HFF-Myc (cell line): ENCODE measurements around the gene ZNF532.

ENCODE experiments used
- DNase-seq: peaks from one replicate; pipeline ENCODE4 v3.0.0-alpha.2; 2011; ENCODE audit warnings: low read depth; ENCODE audit errors: extremely low read depth
- H3K4me3 ChIP-seq: replicated peaks from 2 replicates; pipeline ENCODE4 v1.5.1; 2011; ENCODE audit warnings: low read depth, mild to moderate bottlenecking, control low read depth, low read length
- TF ChIP-seq, protein P1 (sequence below): IDR thresholded peaks from 2 replicates; pipeline ENCODE4 v1.5.1; 2012; ENCODE audit warnings: mild to moderate bottlenecking, low read depth, low read length, control low read depth; ENCODE audit errors: missing control alignments

Gene ZNF532

GRCh38 chr18:58922995-58923394, 58.3 kb downstream of the ZNF532 start:
- TF ChIP-seq, protein P1, sequence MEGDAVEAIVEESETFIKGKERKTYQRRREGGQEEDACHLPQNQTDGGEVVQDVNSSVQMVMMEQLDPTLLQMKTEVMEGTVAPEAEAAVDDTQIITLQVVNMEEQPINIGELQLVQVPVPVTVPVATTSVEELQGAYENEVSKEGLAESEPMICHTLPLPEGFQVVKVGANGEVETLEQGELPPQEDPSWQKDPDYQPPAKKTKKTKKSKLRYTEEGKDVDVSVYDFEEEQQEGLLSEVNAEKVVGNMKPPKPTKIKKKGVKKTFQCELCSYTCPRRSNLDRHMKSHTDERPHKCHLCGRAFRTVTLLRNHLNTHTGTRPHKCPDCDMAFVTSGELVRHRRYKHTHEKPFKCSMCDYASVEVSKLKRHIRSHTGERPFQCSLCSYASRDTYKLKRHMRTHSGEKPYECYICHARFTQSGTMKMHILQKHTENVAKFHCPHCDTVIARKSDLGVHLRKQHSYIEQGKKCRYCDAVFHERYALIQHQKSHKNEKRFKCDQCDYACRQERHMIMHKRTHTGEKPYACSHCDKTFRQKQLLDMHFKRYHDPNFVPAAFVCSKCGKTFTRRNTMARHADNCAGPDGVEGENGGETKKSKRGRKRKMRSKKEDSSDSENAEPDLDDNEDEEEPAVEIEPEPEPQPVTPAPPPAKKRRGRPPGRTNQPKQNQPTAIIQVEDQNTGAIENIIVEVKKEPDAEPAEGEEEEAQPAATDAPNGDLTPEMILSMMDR, result no peak
- no peak overlapping the region for H3K4me3 ChIP-seq
- DNase-seq, result no peak

- DNase-seq, result no peak
These were observed 59.8 kb downstream of the ZNF532 start for GRCh38 chr18:58924473-58924872.

DNA sequence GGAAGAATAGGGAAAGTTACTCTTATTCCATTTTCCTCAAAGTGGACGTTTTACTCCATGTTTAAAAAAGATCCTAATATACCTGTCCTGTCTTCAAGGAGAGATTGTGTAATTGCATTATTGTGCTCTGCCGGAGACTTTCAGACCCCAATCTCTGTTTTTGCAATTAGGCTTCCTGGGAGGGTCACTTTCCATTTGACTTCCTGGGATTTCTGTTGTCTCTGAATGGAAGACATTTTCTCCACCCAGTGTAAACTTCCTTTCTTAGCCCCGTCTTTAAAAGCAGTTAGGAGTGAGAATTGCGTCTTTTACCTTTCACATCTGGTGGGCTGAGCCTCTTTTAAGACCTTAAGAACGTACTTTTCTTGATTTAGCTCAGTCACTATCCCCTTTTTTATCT, 63.0 kb downstream of the ZNF532 start:
- TF ChIP-seq, protein P1, result no peak
- H3K4me3 ChIP-seq, result no peak overlapping the region
- DNase-seq, result no peak

More at GRCh38 chr18:58924473-58924872, 59.8 kb downstream of the ZNF532 start:
- H3K4me3 ChIP-seq, result no peak overlapping the region
- TF ChIP-seq, protein P1, result no peak

GRCh38 chr18:58928386-58928785, 63.7 kb downstream of the ZNF532 start:
- TF ChIP-seq, protein P1, result no peak
- H3K4me3 ChIP-seq, result no peak overlapping the region

DNA sequence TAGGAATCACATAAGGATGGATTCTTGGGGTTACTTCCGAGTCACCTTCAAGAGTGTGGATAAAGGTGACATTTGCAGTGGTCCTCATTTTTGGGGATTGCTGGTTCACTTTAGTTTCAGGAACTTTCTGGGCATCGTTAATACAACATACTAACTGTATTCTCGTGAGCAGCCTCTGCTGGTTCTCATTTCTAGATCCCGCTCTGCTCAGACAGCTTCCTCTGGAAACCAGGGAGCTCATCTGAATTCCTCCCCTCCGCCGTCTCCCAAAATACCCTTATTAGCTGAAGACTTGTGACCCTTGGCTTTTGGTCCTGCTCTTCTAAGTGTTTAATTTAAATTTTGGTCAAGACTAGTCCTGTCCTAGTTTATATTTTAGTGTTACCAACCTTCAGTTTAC, 64.5 kb downstream of the ZNF532 start:
- TF ChIP-seq, protein P1, result no peak
- H3K4me3 ChIP-seq, result no peak overlapping the region
- DNase-seq, result no peak

More at GRCh38 chr18:58928386-58928785, 63.7 kb downstream of the ZNF532 start:
- no peak for DNase-seq

GRCh38 chr18:58934356-58934755, 69.7 kb downstream of the ZNF532 start:
- TF ChIP-seq, protein P1, result no peak
- DNase-seq, result no peak
- no peak overlapping the region for H3K4me3 ChIP-seq

DNA sequence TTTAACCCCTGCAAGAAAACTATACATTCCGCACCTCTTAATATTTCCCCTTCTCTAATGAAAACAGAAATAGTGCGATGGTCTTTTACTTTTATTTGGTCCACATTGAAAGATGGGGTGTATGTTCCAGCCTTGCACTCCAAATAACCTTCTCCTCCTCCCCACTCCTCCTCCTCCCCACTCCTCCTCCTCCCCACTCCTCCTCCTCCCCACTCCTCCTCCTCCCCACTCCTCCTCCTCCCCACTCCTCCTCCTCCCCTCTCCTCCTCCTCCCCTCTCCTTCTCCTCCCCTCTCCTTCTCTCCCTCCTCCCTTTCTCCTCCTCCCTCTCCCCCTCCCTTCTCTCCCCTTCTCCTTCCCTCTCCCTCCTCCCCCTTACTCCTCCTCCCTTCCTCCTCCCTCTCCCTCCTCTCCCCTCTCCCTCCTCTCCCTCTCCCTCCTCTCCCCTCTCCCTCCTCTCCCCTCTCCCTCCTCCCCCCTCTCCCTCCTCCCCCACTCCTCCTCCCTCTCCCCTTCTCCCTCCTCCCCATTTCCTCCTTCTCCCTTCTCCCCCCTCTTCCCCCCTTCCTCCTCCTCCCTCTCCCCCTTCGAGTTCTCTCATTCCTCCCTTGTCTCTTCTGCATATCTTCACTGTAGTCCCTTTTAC, 70.4 kb downstream of the ZNF532 start:
- TF ChIP-seq, protein P1, result no peak
- no peak overlapping the region for H3K4me3 ChIP-seq
- no peak for DNase-seq
